Transverse colon (tissue), 4 donors: ENCODE measurements around the gene NECAP2. TPM values are rescaled to one million over a fixed set of nuclear protein-coding genes. Genes with fewer than 3 reads are reported as not detected.

Experiments used
- DNase-seq: peaks from one replicate; pipeline ENCODE4 v3.0.0-alpha.2; 2019
- H3K27ac ChIP-seq, 4 donors: fragments of 200-600 bp; sonication (generic); 2 replicates each; pipeline ENCODE4 v1.5.1; 2016 to 2018; ENCODE audit warnings: inconsistent platforms in 4 of 4
- H3K27me3 ChIP-seq: fragments of 200-600 bp; sonication (generic); 2 replicates; pipeline ENCODE4 v1.5.1; 2017; ENCODE audit warnings: inconsistent platforms
- H3K36me3 ChIP-seq, 4 donors: fragments of 200-600 bp; sonication (generic); 2 replicates each; pipeline ENCODE4 v1.5.1; 2017 to 2019; ENCODE audit warnings: inconsistent platforms in 4 of 4
- H3K4me1 ChIP-seq, 4 donors: fragments of 200-600 bp; sonication (generic); 2 replicates each; pipeline ENCODE4 v1.5.1; 2017 to 2020; ENCODE audit warnings: inconsistent platforms in 4 of 4
- H3K4me3 ChIP-seq, 4 donors: fragments of 200-600 bp; sonication (generic); 1 replicate in 1 of 4; 2 replicates in 3 of 4; pipeline versions ENCODE4 v1.5.1 to v1.6.1; 2017 to 2019; ENCODE audit warnings: inconsistent platforms in 4 of 4
- H3K9me3 ChIP-seq, 2 donors: fragments of 200-600 bp; sonication (generic); 2 replicates each; pipeline ENCODE4 v1.5.1; 2017 to 2019; ENCODE audit warnings: inconsistent platforms in 2 of 2
- CTCF ChIP-seq, 5 experiments: fragments of 200-600 bp in 3 of 5; fragments of 450-650 bp in 2 of 5; sonication (generic) in 3 of 5; IDR thresholded peaks; 1 replicate in 2 of 5; 2 replicates in 3 of 5; pipeline ENCODE4 v1.5.1; 2016 to 2017; ENCODE audit warnings: antibody characterized with exemption in 5 of 5, inconsistent platforms in 3 of 5, mild to moderate bottlenecking in 2 of 5, moderate library complexity in 1 of 5
- EP300 ChIP-seq: sonication (generic); formaldehyde crosslinking; IDR thresholded peaks from one replicate; pipeline ENCODE4 v1.6.1; 2017; ENCODE audit warnings: antibody characterized with exemption, low read depth
- POLR2A ChIP-seq: fragments of 450-650 bp; IDR thresholded peaks from one replicate; pipeline ENCODE4 v1.6.1; 2016; ENCODE audit warnings: antibody characterized with exemption, mild to moderate bottlenecking, moderate library complexity
- POLR2AphosphoS5 ChIP-seq, 3 donors: sonication (generic); formaldehyde crosslinking; IDR thresholded peaks; one replicate each; pipeline ENCODE4 v1.6.1; 2016; ENCODE audit warnings: antibody characterized with exemption in 3 of 3
- WGBS, 2 donors: methylation state at CpG; one replicate each; pipeline ENCODE4 v1.1.5; 2018; ENCODE audit warnings: low coverage in 1 of 2; 5-methylcytosine and 5-hydroxymethylcytosine counted together
- in situ Hi-C, 4 donors: fragments of 200-750 bp; cut with MboI; loops; one replicate each; pipeline versions ENCODE4 v1.15.0 to v1.15.1; 2017; ENCODE audit warnings: low sequenced_read_pairs in 3 of 4, low pct_ligation_motif_present in 1 of 4, low pct_unique_long_range_greater_than_20kb in 1 of 4
- intact Hi-C: fragments of 100-400 bp; cut with DNase I; formaldehyde crosslinking; loops from one replicate; pipeline ENCODE4 v1.15.1; 2023; ENCODE audit warnings: low total_unique reads
- total RNA-seq, 4 donors: library from RNA; depleted of rRNA; stranded (reverse); fragments of >200 nt; gene quantifications; one replicate each; pipeline ENCODE4 v1.1.0, GENCODE V29; 2016

Gene NECAP2
- total RNA-seq, 4 donors from 2014 or later: 34.4 to 58.2 (median 52.4) TPM

GRCh38 chr1:16398371-16398953, 42.1 kb upstream of the NECAP2 start:
- Histone ChIP-seq H3K4me1 (no peaks in the 10 kb centered on the region), H3K27me3 (no peaks in the 10 kb centered on the region), H3K36me3 (peaks cover 0 to 9% (median 4%) of the 10 kb centered on the region in 4 donors), H3K9me3 (no peaks in the 10 kb centered on the region), H3K27ac (no peak overlapping the region), H3K4me3 (no peak overlapping the region)
- intact Hi-C loops: no loop called here
- in situ Hi-C loops: no loop called here
- TF ChIP-seq POLR2AphosphoS5 (IDR thresholded peaks at IDR 0.05) (no peak), CTCF (IDR thresholded peaks at IDR 0.05) (no peak), POLR2A (no peak)
- DNase-seq: no peak
- 86% methylated on average over 5 of the region's 5 CpGs; no CpG with 5 or more reads in 1 of the 2 donors for WGBS, 2 donors

- in situ Hi-C loops: no loop called here
- 90 to 92% methylated on average over 2 to 10 of the region's 10 CpGs for WGBS, 2 donors
- DNase-seq: no peak
Observed at GRCh38 chr1:16402742-16403141, 37.8 kb upstream of the NECAP2 start.

GRCh38 chr1:16405441-16405840, 35.1 kb upstream of the NECAP2 start:
- 65 to 88% methylated on average over 5 of the region's 5 CpGs for WGBS, 2 donors
- intact Hi-C loops: no loop called here
- Histone ChIP-seq H3K9me3 (no peaks in the 10 kb centered on the region), H3K36me3 (no peaks in the 10 kb centered on the region), H3K4me3 (no peak overlapping the region), H3K4me1 (no peaks in the 10 kb centered on the region), H3K27me3 (no peaks in the 10 kb centered on the region), H3K27ac (no peak overlapping the region)
- TF ChIP-seq CTCF (IDR thresholded peaks at IDR 0.05): no peak
- TF ChIP-seq POLR2AphosphoS5 (IDR thresholded peaks at IDR 0.05): no peak
- no peak for TF ChIP-seq POLR2A
- in situ Hi-C loops: no loop called here
- no peak for DNase-seq

More at GRCh38 chr1:16402742-16403141, 37.8 kb upstream of the NECAP2 start:
- no peaks in the 10 kb centered on the region for H3K27me3 ChIP-seq
- TF ChIP-seq POLR2A (no peak), EP300 (no peak), POLR2AphosphoS5 (IDR thresholded peaks at IDR 0.05) (no peak), CTCF (IDR thresholded peaks at IDR 0.05) (no peak)
- no peaks in the 10 kb centered on the region for H3K36me3 ChIP-seq
- intact Hi-C loops: no loop called here
- no peak overlapping the region for H3K4me3 ChIP-seq
- H3K27ac ChIP-seq: no peak overlapping the region
- H3K9me3 ChIP-seq: no peaks in the 10 kb centered on the region
- H3K4me1 ChIP-seq: no peaks in the 10 kb centered on the region

- H3K27me3 ChIP-seq: no peaks in the 10 kb centered on the region
- no peaks in the 10 kb centered on the region for H3K9me3 ChIP-seq
- no peak overlapping the region for H3K27ac ChIP-seq
- DNase-seq: no peak
- no peak overlapping the region for H3K4me3 ChIP-seq
- 82 to 100% methylated on average over 1 to 9 of the region's 9 CpGs for WGBS, 2 donors
- in situ Hi-C loops: no loop called here
- no peaks in the 10 kb centered on the region for H3K4me1 ChIP-seq
- TF ChIP-seq POLR2A (no peak), POLR2AphosphoS5 (IDR thresholded peaks at IDR 0.05) (no peak)
- intact Hi-C loops: no loop called here
- H3K36me3 ChIP-seq: no peaks in the 10 kb centered on the region
Observed at GRCh38 chr1:16406868-16407267, 33.7 kb upstream of the NECAP2 start.
